Endothelial cell of umbilical vein (primary cell): ENCODE data around the gene SESN1. TPM values are rescaled to one million over a fixed set of nuclear protein-coding genes. Genes with fewer than 3 reads are reported as not detected.

ENCODE experiments used
- BruUV-seq: library from RNA; stranded (reverse); fragments of 400-500 nt; replicated peaks from 2 replicates; lab custom pipeline; 2021; lab: Mats Ljungman, UMichigan
- CTCF ChIA-PET: fragments of 300-600, 350-600 bp; sonication (Branson Sonifier 250); formaldehyde crosslinking; loops from one replicate; lab custom pipeline; 2021; ENCODE audit warnings: antibody characterized with exemption, inconsistent platforms; lab: Charles Lee
- POLR2A ChIA-PET: fragments of 300-600, 350-600 bp; sonication (Branson Sonifier 250); formaldehyde crosslinking; loops from one replicate; lab custom pipeline; 2021; ENCODE audit warnings: antibody characterized with exemption, inconsistent platforms; lab: Charles Lee
- DNase-seq: peaks from one replicate; pipeline ENCODE4 v3.0.0-alpha.2; 2011; ENCODE audit warnings: low read depth, low spot score
- FAIRE-seq: peaks from 2 replicates; lab custom pipeline; 2011; peaks lifted over from hg19 to GRCh38; lab: Jason Lieb, UNC
- H2AFZ ChIP-seq: 2 replicates; pipeline ENCODE4 v1.6.0; 2012; ENCODE audit warnings: low read depth, low read length, control low read depth, inconsistent platforms
- H3K27ac ChIP-seq: 2 replicates; pipeline ENCODE4 v1.5.1; 2011; ENCODE audit warnings: low read depth, mild to moderate bottlenecking, control low read depth, low read length, moderate library complexity; ENCODE audit not compliant: insufficient read depth
- H3K27me3 ChIP-seq, 2 experiments: 2 replicates each; pipeline versions ENCODE4 v1.6.0 to v1.6.1; 2011; ENCODE audit warnings: low read length in 2 of 2, mixed read lengths in 1 of 2; ENCODE audit not compliant: control insufficient read depth in 2 of 2, insufficient read depth in 2 of 2
- H3K36me3 ChIP-seq, 2 experiments: 2 replicates in 1 of 2; 3 replicates in 1 of 2; pipeline ENCODE4 v1.5.1; 2011; ENCODE audit warnings: low read length in 2 of 2, mild to moderate bottlenecking in 1 of 2, moderate library complexity in 1 of 2; ENCODE audit not compliant: control insufficient read depth in 2 of 2, insufficient read depth in 2 of 2; ENCODE audit errors: extremely low read depth in 1 of 2
- H3K4me1 ChIP-seq: 3 replicates; pipeline ENCODE4 v1.5.1; 2011; ENCODE audit warnings: mild to moderate bottlenecking, low read length; ENCODE audit not compliant: control insufficient read depth, insufficient read depth; ENCODE audit errors: extremely low read depth
- H3K4me2 ChIP-seq: 2 replicates; pipeline ENCODE4 v1.6.1; 2011; ENCODE audit warnings: low read length, control low read depth, mixed read lengths; ENCODE audit not compliant: insufficient read depth
- H3K4me3 ChIP-seq, 3 experiments: fragments of 200-600 bp in 1 of 3; sonication (generic), shearing (Covaris generic) in 1 of 3; replicated peaks in 1 of 3; 2 replicates each; pipeline ENCODE4 v1.5.1; 2011 to 2016; ENCODE audit warnings: control low read depth in 3 of 3, low read length in 3 of 3, mild to moderate bottlenecking in 2 of 3, inconsistent platforms in 1 of 3, low read depth in 1 of 3, moderate library complexity in 1 of 3; ENCODE audit not compliant: insufficient read depth in 1 of 3
- H3K79me2 ChIP-seq: 2 replicates; pipeline ENCODE4 v1.6.0; 2012; ENCODE audit warnings: low read length, inconsistent platforms; ENCODE audit not compliant: control insufficient read depth, insufficient read depth
- H3K9ac ChIP-seq: replicated peaks from 2 replicates; pipeline ENCODE3; 2011; ENCODE audit warnings: low read length, control low read depth; ENCODE audit not compliant: insufficient read depth; ENCODE audit errors: extremely low read depth
- H3K9me1 ChIP-seq: replicated peaks from 3 replicates; pipeline ENCODE4 v1.6.0; 2011; ENCODE audit warnings: mild to moderate bottlenecking, low read length; ENCODE audit not compliant: control insufficient read depth, insufficient read depth; ENCODE audit errors: extremely low read depth
- H3K9me3 ChIP-seq: replicated peaks from 2 replicates; pipeline ENCODE4 v1.5.1; 2012; ENCODE audit warnings: low read length, inconsistent platforms; ENCODE audit not compliant: control insufficient read depth, insufficient read depth
- H4K20me1 ChIP-seq: replicated peaks from 2 replicates; pipeline ENCODE3; 2011; ENCODE audit warnings: mild to moderate bottlenecking, low read length; ENCODE audit not compliant: control insufficient read depth, insufficient read depth; ENCODE audit errors: extremely low read depth
- CTCF ChIP-seq, 2 donors: IDR thresholded peaks; 1 replicate in 1 of 2; 2 replicates in 1 of 2; pipeline ENCODE4 v1.5.1; 2011; ENCODE audit warnings: low read length in 2 of 2, mild to moderate bottlenecking in 2 of 2, moderate library complexity in 2 of 2, control low read depth in 1 of 2, inconsistent platforms in 1 of 2, low read depth in 1 of 2; ENCODE audit not compliant: insufficient read depth in 1 of 2; ENCODE audit errors: extremely low read depth in 1 of 2
- EZH2 ChIP-seq: IDR thresholded peaks from 2 replicates; pipeline ENCODE4 v1.6.1; 2012; ENCODE audit warnings: borderline replicate concordance, low read depth, mild to moderate bottlenecking, moderate library complexity, low read length, inconsistent platforms; ENCODE audit not compliant: severe bottlenecking
- FOS ChIP-seq: IDR thresholded peaks from 2 replicates; pipeline ENCODE4 v1.6.1; 2011; ENCODE audit warnings: mild to moderate bottlenecking, low read length, moderate library complexity, borderline replicate concordance; ENCODE audit not compliant: insufficient read depth
- GATA2 ChIP-seq: IDR thresholded peaks from 2 replicates; pipeline ENCODE4 v1.7.0; 2011; ENCODE audit warnings: low read depth, mild to moderate bottlenecking, moderate library complexity, mixed read lengths, low read length; ENCODE audit not compliant: insufficient read length, insufficient read depth
- JUN ChIP-seq: IDR thresholded peaks from 2 replicates; pipeline ENCODE4 v1.6.1; 2011; ENCODE audit warnings: borderline replicate concordance, low read depth; ENCODE audit not compliant: insufficient read length, insufficient read depth
- MAX ChIP-seq: IDR thresholded peaks from 2 replicates; pipeline ENCODE4 v1.6.1; 2011; ENCODE audit not compliant: insufficient read depth, insufficient read length
- MYC ChIP-seq: IDR thresholded peaks from one replicate; pipeline ENCODE4 v1.6.1; 2011; ENCODE audit warnings: mild to moderate bottlenecking, low read depth, low read length
- POLR2A ChIP-seq: IDR thresholded peaks from 2 replicates; pipeline ENCODE4 v1.6.1; 2012; ENCODE audit warnings: low read depth, mild to moderate bottlenecking, control low read depth, low read length
- POLR2AphosphoS5 ChIP-seq: IDR thresholded peaks from 2 replicates; pipeline ENCODE4 v1.6.1; 2012; ENCODE audit warnings: low read depth, mild to moderate bottlenecking, control low read depth, low read length, moderate library complexity; ENCODE audit not compliant: insufficient read depth
- dilution Hi-C: fragments of 300-500 bp; cut with MboI; formaldehyde crosslinking; loops from one replicate; pipeline ENCODE4 v1.15.0; 2019; ENCODE audit warnings: low sequenced_read_pairs; ENCODE audit not compliant: extremely low pct_ligation_motif_present
- intact Hi-C: fragments of 100-400 bp; cut with micrococcal nuclease; formaldehyde crosslinking; loops from one replicate; pipeline ENCODE4 v1.10.0; 2022
- polyA plus RNA-seq, 4 experiments: library from polyadenylated mRNA; depleted of rRNA in 3 of 4; stranded (reverse) in 3 of 4; unstranded in 1 of 4; fragments of >200 nt; gene quantifications; 2 replicates each; pipeline versions ENCODE4 v1.2.1 to v1.2.3, GENCODE V29; 2011 to 2012; ENCODE audit warnings: missing spikeins in 1 of 4
- total RNA-seq: library from RNA; stranded (reverse); gene quantifications from 2 replicates; pipeline ENCODE4 v1.2.3, GENCODE V29; 2021

The SESN1 gene
- total and polyA plus RNA-seq, 2 donors (not counting 3 experiments of a cell fraction or from before 2014, with no cell fraction given), result 7.1 to 15.6 TPM

- dilution Hi-C loops (no loop called here), intact Hi-C loops (no loop called here)
- Histone ChIP-seq H3K79me2 (no peaks in the 10 kb centered on the region), H3K27me3 (no peaks in the 10 kb centered on the region), H3K4me3 (no peak overlapping the region), H2AFZ (no peak overlapping the region), H3K9ac (no peak overlapping the region), H3K27ac (no peak overlapping the region), H4K20me1 (no peaks in the 10 kb centered on the region), H3K4me2 (no peak overlapping the region), H3K4me1 (no peaks in the 10 kb centered on the region), H3K9me1 (no peaks in the 10 kb centered on the region), H3K36me3 (no peaks in the 10 kb centered on the region), H3K9me3 (no peaks in the 10 kb centered on the region)
- no peak for DNase-seq
- ChIA-PET POLR2A (no interaction called here), CTCF (interaction anchor here (0.9 to 1.7 kb wide), 4 partner anchors 9 to 155 kb away, joined by 3 to 11 read pairs (median 6); no protein-coding TSS in a partner anchor)
- BruUV-seq, result no TSS peak
- FAIRE-seq, result no peak
- TF ChIP-seq MYC (no peak), CTCF (IDR thresholded peaks at IDR 0.05; ENCODE audit: extremely low read depth in 1 of 2, insufficient read depth in 1 of 2, low read depth in 1 of 2, low read length in 2 of 2) (no peak), GATA2 (no peak), POLR2A (no peak), MAX (no peak), POLR2AphosphoS5 (no peak), EZH2 (no peak), FOS (no peak), JUN (no peak)
These were observed 46.5 kb downstream of the SESN1 start for GRCh38 chr6:109048176-109048575.
